ENCODE results near the gene WBP1. TPM values are rescaled to one million over a fixed set of nuclear protein-coding genes. Genes with fewer than 3 reads are reported as not detected.
"Not testable (repeated sequence)": the region's sequence is repeated elsewhere in the genome, so short reads cannot be mapped to it uniquely, and the experiment has no call there.

WBP1 gene
- total RNA-seq, 1 donor from 2014 or later: 113 TPM

DNA sequence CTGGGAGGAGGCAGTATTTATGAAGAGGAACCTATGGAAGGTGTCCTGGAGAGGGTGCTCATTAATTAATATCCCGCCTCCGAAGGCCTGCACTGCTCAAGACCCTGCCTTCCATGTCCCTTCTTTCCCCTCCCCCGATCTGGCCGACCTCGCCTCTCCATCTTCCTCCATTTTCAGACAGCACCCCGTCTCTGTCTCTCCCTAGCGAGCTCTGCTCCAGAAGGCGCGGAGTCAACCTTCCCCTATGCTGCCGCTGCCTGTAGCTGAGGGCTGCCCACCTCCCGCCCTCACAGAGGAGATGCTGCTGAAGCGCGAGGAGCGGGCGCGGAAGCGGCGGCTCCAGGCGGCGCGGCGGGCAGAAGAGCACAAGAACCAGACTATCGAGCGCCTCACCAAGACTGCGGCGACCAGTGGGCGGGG, 1.1 kb upstream of the WBP1 start:
- peak overlapping the region; percentile 99 for H3K27ac Mint-ChIP-seq

DNA sequence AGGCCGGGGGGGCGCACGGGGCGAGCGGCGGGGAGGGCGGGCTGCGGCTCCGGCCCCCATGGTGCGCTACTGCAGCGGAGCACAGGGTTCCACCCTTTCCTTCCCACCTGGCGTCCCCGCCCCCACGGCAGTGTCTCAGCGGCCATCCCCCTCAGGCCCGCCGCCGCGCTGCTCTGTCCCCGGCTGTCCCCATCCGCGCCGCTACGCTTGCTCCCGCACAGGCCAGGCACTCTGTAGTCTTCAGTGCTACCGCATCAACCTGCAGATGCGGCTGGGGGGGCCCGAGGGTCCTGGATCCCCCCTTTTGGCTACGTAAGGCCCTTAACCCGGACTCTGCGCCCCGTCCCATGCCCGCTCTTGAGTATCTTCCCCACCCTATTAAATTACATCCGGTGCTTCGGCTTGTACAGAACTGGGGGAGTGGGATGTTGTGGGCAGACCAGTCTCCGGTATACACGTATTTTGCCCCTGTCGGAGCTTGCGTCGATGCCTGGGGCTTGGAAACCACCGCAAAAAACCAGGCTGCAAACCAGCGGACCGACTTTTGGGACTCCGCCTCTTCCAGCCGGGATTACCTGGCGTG, 598 bp upstream of the WBP1 start:
- no peak for TF ChIP-seq CTCF (IDR thresholded peaks at IDR 0.05; ENCODE audit: unreplicated experiment)
- Mint-ChIP-seq H3K9me3 (no peaks in the 10 kb centered on the region), H3K27me3 (ENCODE audit: low read depth) (no peaks in the 10 kb centered on the region), H3K27ac (peak overlapping the region; percentile 99), H3K36me3 (no peaks in the 10 kb centered on the region), H3K4me1 (peaks cover 46% of the 10 kb centered on the region), H3K4me3 (peak overlapping the region; percentile 94)
- peak; percentile 59 to 80 for DNase-seq (ENCODE audit: low spot score in 2 of 2, unreplicated experiment in 2 of 2)

More for the DNA sequence above, 1.1 kb upstream of the WBP1 start:
- Mint-ChIP-seq H3K4me3 (peak overlapping the region; percentile 94), H3K9me3 (no peaks in the 10 kb centered on the region), H3K27me3 (ENCODE audit: low read depth) (no peaks in the 10 kb centered on the region), H3K4me1 (peaks cover 46% of the 10 kb centered on the region), H3K36me3 (no peaks in the 10 kb centered on the region)
- no peak for TF ChIP-seq CTCF (IDR thresholded peaks at IDR 0.05; ENCODE audit: unreplicated experiment)
- no peak for DNase-seq (ENCODE audit: low spot score in 2 of 2, unreplicated experiment in 2 of 2)

GRCh38 chr2:74458938-74459363, 713 bp downstream of the WBP1 start:
- Mint-ChIP-seq H3K27ac (peak overlapping the region; percentile 99), H3K36me3 (no peaks in the 10 kb centered on the region), H3K9me3 (no peaks in the 10 kb centered on the region), H3K27me3 (ENCODE audit: low read depth) (no peaks in the 10 kb centered on the region), H3K4me3 (peak overlapping the region; percentile 94), H3K4me1 (peaks cover 51% of the 10 kb centered on the region)
- no peak for DNase-seq (ENCODE audit: low spot score in 2 of 2, unreplicated experiment in 2 of 2)
- TF ChIP-seq CTCF (IDR thresholded peaks at IDR 0.05; ENCODE audit: unreplicated experiment): no peak

- H3K36me3 Mint-ChIP-seq; DNase-seq (ENCODE audit: low spot score in 2 of 2, unreplicated experiment in 2 of 2); H3K9me3 Mint-ChIP-seq; H3K27me3 Mint-ChIP-seq (ENCODE audit: low read depth): not testable (repeated sequence)
- Mint-ChIP-seq H3K4me1 (peaks cover 50% of the 10 kb centered on the region), H3K4me3 (peak overlapping the region; percentile 94), H3K27ac (peak overlapping the region; percentile 99)
These were observed 1.4 kb downstream of the WBP1 start for GRCh38 chr2:74459503-74460118.

GRCh38 chr2:74460187-74460586, 1.9 kb downstream of the WBP1 start:
- not testable (repeated sequence) for DNase-seq (ENCODE audit: low spot score in 2 of 2, unreplicated experiment in 2 of 2); H3K9me3 Mint-ChIP-seq; H3K27me3 Mint-ChIP-seq (ENCODE audit: low read depth); H3K36me3 Mint-ChIP-seq
- H3K4me3 Mint-ChIP-seq: peak overlapping the region; percentile 94
- peak overlapping the region; percentile 30 for H3K27ac Mint-ChIP-seq
- peaks cover 44% of the 10 kb centered on the region for H3K4me1 Mint-ChIP-seq

- Mint-ChIP-seq H3K9me3 (no peaks in the 10 kb centered on the region), H3K36me3 (no peaks in the 10 kb centered on the region), H3K27ac (no peak overlapping the region), H3K4me3 (no peak overlapping the region), H3K4me1 (peaks cover 39% of the 10 kb centered on the region), H3K27me3 (ENCODE audit: low read depth) (no peaks in the 10 kb centered on the region)
- no peak for TF ChIP-seq CTCF (IDR thresholded peaks at IDR 0.05; ENCODE audit: unreplicated experiment)
- DNase-seq (ENCODE audit: low spot score in 2 of 2, unreplicated experiment in 2 of 2): no peak
These were observed 3.2 kb downstream of the WBP1 start for GRCh38 chr2:74461187-74462053.

Measured in mesothelial cell of epicardium (in vitro differentiated cells).